Measurements from ENCODE around the gene CDC5L. TPM values are rescaled to one million over a fixed set of nuclear protein-coding genes. Genes with fewer than 3 reads are reported as not detected.
"Not testable (repeated sequence)": the region's sequence is repeated elsewhere in the genome, so short reads cannot be mapped to it uniquely, and the experiment has no call there.

The CDC5L gene
- total RNA-seq, 2 donors from 2014 or later: 25.8 to 26.0 TPM

- no peak for ATAC-seq (replicated peaks)
- Mint-ChIP-seq H3K27me3 (no peaks in the 10 kb centered on the region), H3K27ac (no peak overlapping the region), H3K4me1 (no peaks in the 10 kb centered on the region), H3K4me3 (no peak overlapping the region), H3K9me3 (no peaks in the 10 kb centered on the region), H3K36me3 (ENCODE audit: low read depth) (peaks cover 98% of the 10 kb centered on the region)
Measured at GRCh38 chr6:44442833-44443444, 55.4 kb downstream of the CDC5L start.

DNA sequence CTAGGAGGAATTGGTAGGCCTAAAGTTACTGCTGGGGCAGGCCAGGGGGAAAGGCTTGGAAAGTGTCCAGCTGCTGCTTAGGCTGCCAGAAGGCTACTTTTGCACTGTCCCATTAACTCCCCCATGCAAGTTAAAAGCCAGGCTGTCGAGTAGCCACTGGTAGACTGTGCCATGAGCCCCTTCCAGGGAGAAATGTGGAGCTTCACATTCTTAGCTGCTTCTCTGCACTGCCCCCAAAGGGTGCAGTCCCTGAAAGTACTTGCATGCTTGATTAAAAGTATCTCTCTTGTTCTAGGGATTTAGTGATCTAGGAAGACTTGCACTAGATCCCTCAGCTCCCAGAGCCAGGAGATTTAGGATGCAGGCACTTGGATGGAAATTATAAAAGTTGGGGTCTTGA, 57.3 kb downstream of the CDC5L start:
- Mint-ChIP-seq H3K4me3 (no peak overlapping the region), H3K27me3 (no peaks in the 10 kb centered on the region), H3K9me3 (no peaks in the 10 kb centered on the region), H3K27ac (no peak overlapping the region), H3K4me1 (no peaks in the 10 kb centered on the region), H3K36me3 (ENCODE audit: low read depth) (peaks cover 92% of the 10 kb centered on the region)
- ATAC-seq (replicated peaks): no peak

DNA sequence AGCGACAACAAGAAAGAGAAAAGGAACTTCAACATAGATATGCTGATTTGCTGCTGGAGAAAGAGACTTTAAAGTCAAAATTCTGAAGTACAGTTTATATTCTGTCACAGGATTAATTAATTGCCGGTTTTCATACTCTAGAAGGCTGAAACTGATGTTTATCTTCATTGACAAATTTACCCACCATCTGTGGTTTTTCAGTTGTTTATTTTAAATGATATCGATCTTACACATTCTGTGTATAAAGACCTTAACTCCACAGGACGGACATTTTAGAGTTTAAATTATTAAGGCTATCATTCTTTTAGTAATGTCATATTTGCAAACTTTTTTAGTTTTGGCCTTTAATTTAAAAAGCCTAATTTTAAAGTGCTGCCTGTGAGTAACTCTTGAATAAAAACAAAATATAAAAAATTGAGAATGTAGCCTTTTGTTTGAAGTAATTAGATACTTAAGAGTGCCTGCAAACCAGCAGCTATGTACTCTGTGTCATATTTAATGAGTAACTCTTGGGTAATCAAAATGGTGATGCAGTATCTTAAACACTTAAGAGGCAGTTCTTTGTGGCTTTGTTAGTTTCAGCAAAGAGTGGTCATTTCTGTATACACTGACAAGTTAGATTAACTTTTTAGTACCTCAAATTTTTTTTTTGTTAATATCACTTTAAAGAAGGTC, 59.3 kb downstream of the CDC5L start:
- H3K36me3 Mint-ChIP-seq (ENCODE audit: low read depth): peaks cover 81% of the 10 kb centered on the region
- H3K27me3 Mint-ChIP-seq: no peaks in the 10 kb centered on the region
- peaks cover 3% of the 10 kb centered on the region for H3K4me1 Mint-ChIP-seq
- ATAC-seq (replicated peaks): peak; percentile 46
- H3K4me3 Mint-ChIP-seq: no peak overlapping the region
- no peaks in the 10 kb centered on the region for H3K9me3 Mint-ChIP-seq
- no peak overlapping the region for H3K27ac Mint-ChIP-seq

- H3K27me3 Mint-ChIP-seq; H3K27ac Mint-ChIP-seq; H3K4me1 Mint-ChIP-seq; H3K9me3 Mint-ChIP-seq; H3K4me3 Mint-ChIP-seq; ATAC-seq (replicated peaks): not testable (repeated sequence)
- H3K36me3 Mint-ChIP-seq (ENCODE audit: low read depth): peaks cover 59% of the 10 kb centered on the region
Measured at GRCh38 chr6:44449181-44449580, 61.7 kb downstream of the CDC5L start.

GRCh38 chr6:44451803-44452695, 64.5 kb downstream of the CDC5L start:
- ATAC-seq (replicated peaks): no peak
- H3K27me3 Mint-ChIP-seq: no peaks in the 10 kb centered on the region
- no peak overlapping the region for H3K4me3 Mint-ChIP-seq
- H3K27ac Mint-ChIP-seq: peak overlapping the region; percentile 52
- no peaks in the 10 kb centered on the region for H3K9me3 Mint-ChIP-seq
- peaks cover 4% of the 10 kb centered on the region for H3K4me1 Mint-ChIP-seq
- peaks cover 31% of the 10 kb centered on the region for H3K36me3 Mint-ChIP-seq (ENCODE audit: low read depth)

- Mint-ChIP-seq H3K4me3 (no peak overlapping the region), H3K9me3 (no peaks in the 10 kb centered on the region), H3K4me1 (peaks cover 4% of the 10 kb centered on the region), H3K27ac (no peak overlapping the region), H3K27me3 (no peaks in the 10 kb centered on the region), H3K36me3 (ENCODE audit: low read depth) (peaks cover 24% of the 10 kb centered on the region)
- peak; percentile 21 for ATAC-seq (replicated peaks)
Measured at GRCh38 chr6:44452725-44453124, 65.2 kb downstream of the CDC5L start.

DNA sequence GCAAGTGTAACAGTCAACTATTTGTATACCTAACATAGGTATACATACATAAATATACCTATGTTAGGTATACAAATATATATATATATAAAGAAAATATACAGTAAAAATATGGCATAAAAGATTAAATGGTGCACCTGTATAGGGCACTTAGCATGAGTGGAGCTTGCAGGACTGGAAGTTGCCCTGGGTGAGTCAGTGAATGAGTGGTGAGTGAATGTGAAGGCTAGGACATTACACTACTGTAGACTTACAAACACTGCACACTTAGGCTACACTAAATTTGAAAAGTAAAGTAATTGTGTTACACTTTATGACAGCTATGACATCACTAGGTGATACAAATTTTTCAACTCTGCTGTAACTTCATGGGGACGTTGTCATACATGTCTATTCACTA, 65.6 kb downstream of the CDC5L start:
- H3K4me1 Mint-ChIP-seq: peaks cover 4% of the 10 kb centered on the region
- no peak overlapping the region for H3K4me3 Mint-ChIP-seq
- no peaks in the 10 kb centered on the region for H3K27me3 Mint-ChIP-seq
- H3K36me3 Mint-ChIP-seq (ENCODE audit: low read depth): peaks cover 20% of the 10 kb centered on the region
- no peaks in the 10 kb centered on the region for H3K9me3 Mint-ChIP-seq
- H3K27ac Mint-ChIP-seq: no peak overlapping the region
- peak; percentile 26 for ATAC-seq (replicated peaks)

DNA sequence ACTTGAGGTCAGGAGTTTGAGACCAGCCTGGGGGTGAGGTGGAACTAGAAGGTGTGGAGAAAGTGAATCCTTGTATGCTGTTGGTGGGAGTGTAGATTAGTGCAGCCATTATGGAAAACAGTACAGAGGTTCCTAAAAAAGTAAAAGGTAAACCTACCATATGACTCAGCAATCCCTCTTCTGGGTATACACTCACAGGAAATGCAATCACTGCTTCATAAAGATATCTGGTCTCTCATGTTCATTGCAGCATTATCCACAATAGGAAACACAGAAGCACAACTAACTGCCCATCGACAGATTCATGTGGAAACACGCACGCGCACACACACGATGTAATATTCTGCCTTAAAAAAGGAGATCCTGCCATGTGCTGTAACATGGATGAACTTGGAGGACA, 66.7 kb downstream of the CDC5L start:
- H3K36me3 Mint-ChIP-seq (ENCODE audit: low read depth): peaks cover 14% of the 10 kb centered on the region

DNA sequence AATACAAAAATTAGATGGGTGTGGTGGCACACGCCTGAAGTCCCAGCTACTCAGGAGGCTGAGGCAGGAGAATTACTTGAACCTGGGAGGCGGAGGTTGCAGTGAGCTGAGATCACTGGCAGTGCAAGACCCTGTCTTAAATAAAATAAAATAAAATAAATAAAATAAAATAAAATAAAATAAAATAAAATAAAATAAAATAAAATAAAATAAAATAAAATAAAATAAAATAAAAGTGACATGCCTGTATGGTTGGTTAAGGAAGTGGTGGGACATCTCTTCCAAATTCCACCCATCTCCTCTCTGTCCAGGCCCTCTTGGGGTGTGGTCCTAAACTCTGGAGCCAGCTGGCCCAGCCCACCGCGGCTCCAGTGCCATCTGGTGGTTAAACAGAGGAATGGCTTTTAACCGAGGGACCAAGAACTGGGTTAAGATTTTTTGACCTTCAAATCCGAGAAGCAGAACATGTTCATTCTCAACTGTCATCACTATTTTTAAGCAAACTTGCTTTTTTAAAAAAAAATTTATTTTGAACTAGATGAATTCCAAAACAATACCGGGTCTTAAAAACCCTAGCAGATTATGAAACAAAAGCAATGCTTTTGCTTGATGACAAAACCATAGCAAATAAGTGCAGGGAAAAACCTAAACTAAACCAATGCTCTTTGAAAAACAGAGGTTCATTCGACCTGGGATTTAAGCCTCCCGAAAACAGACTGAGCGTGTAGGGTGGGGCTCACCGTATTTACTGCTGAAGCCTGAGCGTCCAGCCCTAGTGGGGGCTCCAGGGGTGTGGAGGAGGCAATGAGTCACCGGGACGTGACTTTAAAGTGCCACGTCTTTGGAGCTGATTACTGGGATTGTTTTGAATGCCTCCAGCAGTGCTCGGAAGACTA, 68.8 kb downstream of the CDC5L start:
- H3K36me3 Mint-ChIP-seq (ENCODE audit: low read depth): peaks cover 6% of the 10 kb centered on the region
- peak overlapping the region; percentile 47 for H3K27ac Mint-ChIP-seq
- no peaks in the 10 kb centered on the region for H3K9me3 Mint-ChIP-seq
- ATAC-seq (replicated peaks): peak; percentile 80
- no peak overlapping the region for H3K4me3 Mint-ChIP-seq
- peaks cover 4% of the 10 kb centered on the region for H3K4me1 Mint-ChIP-seq
- no peaks in the 10 kb centered on the region for H3K27me3 Mint-ChIP-seq

More for the DNA sequence above, 66.7 kb downstream of the CDC5L start:
- ATAC-seq (replicated peaks): no peak
- Mint-ChIP-seq H3K4me3 (no peak overlapping the region), H3K27me3 (no peaks in the 10 kb centered on the region), H3K27ac (no peak overlapping the region), H3K9me3 (no peaks in the 10 kb centered on the region), H3K4me1 (peaks cover 4% of the 10 kb centered on the region)

DNA sequence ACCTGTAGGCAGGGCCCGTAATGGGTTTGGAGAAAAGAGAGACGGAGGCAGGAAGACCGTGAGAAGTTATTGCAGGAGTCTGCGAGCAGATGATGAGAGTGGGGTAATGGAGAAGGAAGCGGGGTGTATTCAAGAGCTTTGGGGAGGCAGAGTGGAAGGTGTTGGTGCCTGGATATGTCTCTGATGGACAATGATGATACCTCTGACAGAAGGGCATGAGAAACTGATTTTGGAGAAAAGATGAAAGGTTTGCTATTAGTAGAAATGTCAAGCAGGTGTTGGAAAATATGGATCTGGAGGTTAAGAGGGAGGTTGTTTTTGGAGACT, 69.4 kb downstream of the CDC5L start:
- Mint-ChIP-seq H3K4me1 (no peaks in the 10 kb centered on the region), H3K27ac (peak overlapping the region; percentile 47), H3K27me3 (no peaks in the 10 kb centered on the region), H3K36me3 (ENCODE audit: low read depth) (no peaks in the 10 kb centered on the region), H3K9me3 (no peaks in the 10 kb centered on the region), H3K4me3 (no peak overlapping the region)
- no peak for ATAC-seq (replicated peaks)

DNA sequence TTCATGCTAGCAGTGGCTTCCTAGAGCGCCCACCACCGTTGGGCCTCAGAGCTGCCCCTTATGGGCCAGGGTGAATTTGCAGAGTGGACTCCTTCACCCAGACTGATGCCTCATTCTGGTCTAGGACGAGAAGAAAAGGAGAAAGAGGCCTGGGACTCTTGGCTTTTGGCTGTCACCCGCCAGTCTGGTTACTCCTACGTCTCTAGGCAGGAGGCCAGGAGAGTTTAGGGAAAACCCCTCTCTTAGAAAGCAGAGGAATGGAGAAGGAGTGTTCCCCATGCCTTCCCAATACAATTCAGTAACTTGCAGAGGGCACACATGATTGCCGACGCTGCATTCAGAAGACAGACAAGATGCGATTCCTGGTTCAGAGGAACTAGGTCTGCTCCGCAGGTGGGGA, 70.1 kb downstream of the CDC5L start:
- Mint-ChIP-seq H3K27ac (no peak overlapping the region), H3K4me3 (no peak overlapping the region), H3K36me3 (ENCODE audit: low read depth) (no peaks in the 10 kb centered on the region), H3K4me1 (no peaks in the 10 kb centered on the region), H3K27me3 (no peaks in the 10 kb centered on the region), H3K9me3 (no peaks in the 10 kb centered on the region)
- no peak for ATAC-seq (replicated peaks)

GRCh38 chr6:44458551-44458950, 71.0 kb downstream of the CDC5L start:
- H3K4me1 Mint-ChIP-seq: no peaks in the 10 kb centered on the region
- no peaks in the 10 kb centered on the region for H3K27me3 Mint-ChIP-seq
- H3K27ac Mint-ChIP-seq: no peak overlapping the region
- H3K9me3 Mint-ChIP-seq: no peaks in the 10 kb centered on the region
- H3K36me3 Mint-ChIP-seq (ENCODE audit: low read depth): no peaks in the 10 kb centered on the region
- no peak overlapping the region for H3K4me3 Mint-ChIP-seq
- no peak for ATAC-seq (replicated peaks)

DNA sequence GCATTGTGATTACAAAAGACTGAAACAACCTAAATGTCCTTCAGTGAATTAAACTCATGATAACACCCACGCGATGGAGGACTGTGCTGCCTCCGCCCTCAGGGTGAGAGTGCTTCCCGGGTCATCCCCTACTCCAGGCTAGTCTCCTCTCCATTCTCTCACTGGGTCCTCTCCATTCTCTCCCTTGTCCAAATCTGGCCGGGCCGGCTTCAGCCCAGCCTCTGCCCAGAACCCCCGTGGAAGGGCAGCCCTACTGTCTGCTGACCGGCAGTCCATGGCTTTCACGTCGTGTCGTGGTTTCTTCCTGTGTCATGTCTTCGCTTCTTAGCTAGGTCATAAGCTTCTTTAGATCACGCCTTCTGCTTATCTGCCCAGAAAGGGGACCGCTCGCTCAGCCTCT, 74.8 kb downstream of the CDC5L start:
- no peaks in the 10 kb centered on the region for H3K36me3 Mint-ChIP-seq (ENCODE audit: low read depth)
- H3K4me1 Mint-ChIP-seq: no peaks in the 10 kb centered on the region
- H3K9me3 Mint-ChIP-seq: no peaks in the 10 kb centered on the region
- H3K4me3 Mint-ChIP-seq: no peak overlapping the region
- H3K27me3 Mint-ChIP-seq: no peaks in the 10 kb centered on the region
- no peak for ATAC-seq (replicated peaks)
- no peak overlapping the region for H3K27ac Mint-ChIP-seq
